Testis (tissue), 3 donors: Measurements from ENCODE around the gene RTP3. TPM values are rescaled to one million over a fixed set of nuclear protein-coding genes. Genes with fewer than 3 reads are reported as not detected.
A peak's percentile ranks its signal among the peaks of the same experiment; 100 is the strongest.
"Not testable (repeated sequence)": the region's sequence is repeated elsewhere in the genome, so short reads cannot be mapped to it uniquely, and the experiment has no call there.

ENCODE experiments used
- DNase-seq: peaks from one replicate; pipeline ENCODE4 v3.0.0-alpha.2; 2019
- H3K27ac ChIP-seq, 2 donors: fragments of 200-600 bp; sonication (generic); one replicate each; pipeline ENCODE4 v1.5.1; 2019
- H3K27me3 ChIP-seq: fragments of 200-600 bp; sonication (generic); one replicate; pipeline ENCODE4 v1.5.1; 2019
- H3K36me3 ChIP-seq: fragments of 200-600 bp; sonication (generic); one replicate; pipeline ENCODE4 v1.5.1; 2017; ENCODE audit warnings: low read depth; ENCODE audit errors: missing control alignments
- H3K4me1 ChIP-seq: fragments of 200-600 bp; sonication (generic); one replicate; pipeline ENCODE4 v1.5.1; 2019
- H3K4me3 ChIP-seq, 2 donors: fragments of 200-600 bp; sonication (generic); one replicate each; pipeline ENCODE4 v1.5.1; 2017 to 2019
- H3K9me3 ChIP-seq: fragments of 200-600 bp; sonication (generic); one replicate; pipeline ENCODE4 v1.5.1; 2017
- POLR2A ChIP-seq: fragments of 450-650 bp; IDR thresholded peaks from one replicate; pipeline ENCODE4 v1.6.1; 2017; ENCODE audit warnings: antibody characterized with exemption, mild to moderate bottlenecking, moderate library complexity
- WGBS, 2 donors: methylation state at CpG; one replicate each; pipeline ENCODE4 v1.1.5; 2018; 5-methylcytosine and 5-hydroxymethylcytosine counted together
- intact Hi-C: fragments of 100-400 bp; cut with DNase I; formaldehyde crosslinking; loops from one replicate; pipeline ENCODE4 v1.15.1; 2023; ENCODE audit warnings: low total_unique reads
- polyA plus RNA-seq: library from polyadenylated mRNA; stranded (reverse); fragments of 350-450 nt; fragmentation: Illumina TruSeq; extraction: RNeasy Lipid Tissue Mini Kit (QIAGEN cat#74804); gene quantifications from one replicate; pipeline ENCODE4 v1.2.3, GENCODE V29; 2014; ENCODE audit warnings: low read depth, low replicate concordance; ENCODE audit not compliant: insufficient read depth
- total RNA-seq, 2 donors: library from RNA; depleted of rRNA; stranded (reverse); fragments of >200 nt; gene quantifications; one replicate each; pipeline ENCODE4 v1.2.3, GENCODE V29; 2016
- TF ChIP-seq, protein P1 (sequence below), 3 experiments: fragments of 450-650 bp in 2 of 3; fragments of 200-600 bp in 1 of 3; sonication (generic) in 1 of 3; IDR thresholded peaks; one replicate each; pipeline ENCODE4 v1.5.1; 2016 to 2019; ENCODE audit warnings: antibody characterized with exemption in 3 of 3, mild to moderate bottlenecking in 2 of 3, moderate library complexity in 1 of 3

Gene RTP3
- total and polyA plus RNA-seq, 3 donors from 2014 or later: 0.50 to 2.0 (median 1.1) TPM

DNA sequence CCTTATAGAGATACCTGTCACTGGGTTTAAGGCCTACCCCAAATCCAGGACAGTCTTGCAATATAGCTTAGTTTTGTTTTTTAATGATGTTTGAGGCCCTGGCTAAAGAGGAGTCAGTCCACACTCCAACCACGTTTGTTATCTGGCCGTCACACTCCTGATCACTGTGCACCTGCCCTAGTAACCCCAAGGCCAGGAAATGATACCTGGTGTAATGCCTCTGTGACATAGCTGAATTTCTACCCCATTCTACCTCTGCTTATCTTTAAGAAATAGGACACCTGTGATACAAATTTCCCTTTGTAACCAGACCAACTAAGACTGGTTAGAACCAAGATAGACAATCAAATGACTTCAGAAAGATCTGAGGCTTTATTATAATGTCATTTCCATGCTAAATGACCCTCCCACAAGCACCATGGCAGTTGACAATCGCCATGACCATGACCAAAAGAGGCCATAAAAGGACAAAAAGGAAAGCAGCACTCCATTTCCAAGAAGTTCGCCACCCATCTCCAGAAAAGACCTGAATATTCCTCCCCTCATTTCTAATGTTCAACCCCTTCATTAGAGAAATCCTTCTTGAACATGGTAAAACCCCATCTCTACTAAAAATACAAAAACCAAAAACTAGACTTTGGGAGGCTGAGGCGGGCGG, 4.8 kb upstream of the RTP3 start:
- Histone ChIP-seq H3K36me3 (no peaks in the 10 kb centered on the region), H3K27me3 (no peaks in the 10 kb centered on the region), H3K4me1 (no peaks in the 10 kb centered on the region), H3K27ac (no peak overlapping the region), H3K4me3 (no peak overlapping the region), H3K9me3 (no peaks in the 10 kb centered on the region)
- intact Hi-C loops: no loop called here
- WGBS, 2 donors: 79% methylated on average over 6 of the region's 6 CpGs
- no peak for DNase-seq
- TF ChIP-seq, protein P1, sequence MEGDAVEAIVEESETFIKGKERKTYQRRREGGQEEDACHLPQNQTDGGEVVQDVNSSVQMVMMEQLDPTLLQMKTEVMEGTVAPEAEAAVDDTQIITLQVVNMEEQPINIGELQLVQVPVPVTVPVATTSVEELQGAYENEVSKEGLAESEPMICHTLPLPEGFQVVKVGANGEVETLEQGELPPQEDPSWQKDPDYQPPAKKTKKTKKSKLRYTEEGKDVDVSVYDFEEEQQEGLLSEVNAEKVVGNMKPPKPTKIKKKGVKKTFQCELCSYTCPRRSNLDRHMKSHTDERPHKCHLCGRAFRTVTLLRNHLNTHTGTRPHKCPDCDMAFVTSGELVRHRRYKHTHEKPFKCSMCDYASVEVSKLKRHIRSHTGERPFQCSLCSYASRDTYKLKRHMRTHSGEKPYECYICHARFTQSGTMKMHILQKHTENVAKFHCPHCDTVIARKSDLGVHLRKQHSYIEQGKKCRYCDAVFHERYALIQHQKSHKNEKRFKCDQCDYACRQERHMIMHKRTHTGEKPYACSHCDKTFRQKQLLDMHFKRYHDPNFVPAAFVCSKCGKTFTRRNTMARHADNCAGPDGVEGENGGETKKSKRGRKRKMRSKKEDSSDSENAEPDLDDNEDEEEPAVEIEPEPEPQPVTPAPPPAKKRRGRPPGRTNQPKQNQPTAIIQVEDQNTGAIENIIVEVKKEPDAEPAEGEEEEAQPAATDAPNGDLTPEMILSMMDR (IDR thresholded peaks at IDR 0.05): no peak
- TF ChIP-seq POLR2A: no peak

DNA sequence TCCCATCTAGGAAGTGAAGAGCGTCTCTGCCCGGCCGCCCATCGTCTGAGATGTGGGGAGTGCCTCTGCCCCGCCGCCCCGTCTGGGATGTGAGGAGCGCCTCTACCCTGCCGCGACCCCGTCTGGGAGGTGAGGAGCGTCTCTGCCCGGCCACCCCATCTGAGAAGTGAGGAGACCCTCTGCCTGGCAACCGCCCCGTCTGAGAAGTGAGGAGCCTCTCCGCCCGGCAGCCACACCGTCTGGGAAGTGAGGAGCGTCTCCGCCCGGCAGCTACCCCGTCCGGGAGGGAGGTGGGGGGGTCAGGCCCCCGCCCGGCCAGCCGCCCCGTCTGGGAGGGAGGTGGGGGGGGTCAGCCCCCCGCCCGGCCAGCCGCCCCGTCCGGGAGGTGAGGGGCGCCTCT, 3.3 kb upstream of the RTP3 start:
- intact Hi-C loops: not testable (repeated sequence)

DNA sequence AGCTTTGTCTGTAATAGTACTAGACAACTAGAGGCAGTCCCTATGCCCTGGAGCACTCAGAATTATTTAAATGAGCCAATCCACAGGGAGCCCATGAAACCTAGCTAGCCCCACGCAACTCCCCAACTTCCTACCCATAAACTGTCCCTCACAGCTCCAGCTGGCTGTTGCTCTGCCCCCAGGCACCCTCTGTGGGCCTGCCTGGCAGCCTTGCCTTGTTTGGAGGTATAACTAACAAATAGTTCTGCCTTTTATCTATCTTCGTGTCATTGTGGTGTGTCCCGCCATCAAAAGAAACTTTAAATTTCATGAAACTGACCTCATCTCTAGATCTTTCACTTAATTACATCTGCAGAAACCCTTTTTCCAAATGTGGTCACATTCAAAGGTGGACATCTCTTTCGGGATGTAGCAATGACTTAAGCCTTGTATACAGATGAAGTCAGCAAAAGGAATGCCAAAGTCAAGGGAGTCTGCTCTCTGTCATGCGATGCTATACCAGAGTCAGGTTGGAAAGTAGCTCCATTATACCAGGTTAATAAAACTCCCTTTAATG, 1.8 kb upstream of the RTP3 start:
- no peaks in the 10 kb centered on the region for H3K9me3 ChIP-seq
- no peaks in the 10 kb centered on the region for H3K27me3 ChIP-seq
- no peaks in the 10 kb centered on the region for H3K4me1 ChIP-seq
- no peak overlapping the region for H3K4me3 ChIP-seq
- H3K36me3 ChIP-seq: no peaks in the 10 kb centered on the region
- intact Hi-C loops: no loop called here
- H3K27ac ChIP-seq: no peak overlapping the region
- DNase-seq: no peak
- 88 to 91% methylated on average over 5 of the region's 5 CpGs for WGBS, 2 donors
- TF ChIP-seq, protein P1 (IDR thresholded peaks at IDR 0.05): no peak
- TF ChIP-seq POLR2A: no peak

More for the DNA sequence above, 3.3 kb upstream of the RTP3 start:
- H3K9me3 ChIP-seq, H3K27ac ChIP-seq, H3K27me3 ChIP-seq, H3K4me1 ChIP-seq, H3K36me3 ChIP-seq, DNase-seq: not testable (repeated sequence)
- peak overlapping the region in 1 of 2 donors; percentile 26 for H3K4me3 ChIP-seq
- WGBS, 2 donors: 89 to 100% methylated on average over 9 to 23 of the region's 33 CpGs

GRCh38 chr3:46496746-46497555, 825 bp upstream of the RTP3 start:
- TF ChIP-seq, protein P1 (IDR thresholded peaks at IDR 0.05): no peak
- no peak for TF ChIP-seq POLR2A
- no peaks in the 10 kb centered on the region for H3K9me3 ChIP-seq
- H3K36me3 ChIP-seq: no peaks in the 10 kb centered on the region
- WGBS, 2 donors: 61 to 77% methylated on average over 7 to 9 of the region's 9 CpGs
- intact Hi-C loops: no loop called here
- no peak overlapping the region for H3K4me3 ChIP-seq
- H3K27ac ChIP-seq: no peak overlapping the region
- no peak for DNase-seq
- no peaks in the 10 kb centered on the region for H3K27me3 ChIP-seq
- H3K4me1 ChIP-seq: no peaks in the 10 kb centered on the region

- no peaks in the 10 kb centered on the region for H3K9me3 ChIP-seq
- intact Hi-C loops: no loop called here
- no peak overlapping the region for H3K4me3 ChIP-seq
- H3K36me3 ChIP-seq: no peaks in the 10 kb centered on the region
- H3K27ac ChIP-seq: no peak overlapping the region
- TF ChIP-seq POLR2A: no peak
- H3K27me3 ChIP-seq: no peaks in the 10 kb centered on the region
- H3K4me1 ChIP-seq: no peaks in the 10 kb centered on the region
- 44 to 51% methylated on average over 5 to 6 of the region's 6 CpGs for WGBS, 2 donors
- no peak for DNase-seq
Observed at GRCh38 chr3:46498916-46499519, 1.2 kb downstream of the RTP3 start.
